K562 (cell line): ENCODE data around the gene PTX3. TPM values are rescaled to one million over a fixed set of nuclear protein-coding genes. Genes with fewer than 3 reads are reported as not detected.

Source experiments
- ATAC-seq: fragments of 200-7000 bp; cut with Tn5 transposase; 3 replicates; pipeline ENCODE4 v1.9.1; 2020; ENCODE audit warnings: moderate library complexity
- BruUV-seq: library from RNA; stranded (reverse); fragments of 400-500 nt; replicated peaks from 2 replicates; lab custom pipeline; 2021; lab: Mats Ljungman, UMichigan
- CTCF ChIA-PET: fragments of 300-600 bp; formaldehyde crosslinking; extraction: SDS; loops from one replicate; lab custom pipeline; 2021; ENCODE audit warnings: low intra/inter-chr PET ratio; lab: Yijun Ruan, JAX
- POLR2A ChIA-PET: fragments of 300-600, 350-650 bp; sonication (Branson Sonifier 250); formaldehyde crosslinking; extraction: SDS; loops from one replicate; lab custom pipeline; 2021; ENCODE audit warnings: antibody characterized with exemption, inconsistent platforms; lab: Yijun Ruan, JAX
- DNase-seq, 4 experiments: peaks; one replicate each; pipeline versions ENCODE4 v3.0.0 to v3.0.0-alpha.2; 2011 to 2018; ENCODE audit warnings: low spot score in 3 of 4, mixed read lengths in 3 of 4; ENCODE audit errors: extremely low read depth in 1 of 4
- FAIRE-seq: peaks from 2 replicates; lab custom pipeline; 2011; peaks lifted over from hg19 to GRCh38; lab: Jason Lieb, UNC
- H2AFZ ChIP-seq: 2 replicates; pipeline ENCODE4 v1.6.0; 2011; ENCODE audit warnings: low read depth, low read length, control low read depth, inconsistent platforms
- H3K27ac ChIP-seq: fragments of 200-600 bp; 3 replicates; pipeline ENCODE4 v1.8.0; 2011; ENCODE audit warnings: low read depth, mild to moderate bottlenecking, control low read depth, inconsistent platforms, low read length, moderate library complexity, mixed read lengths; ENCODE audit errors: extremely low read depth
- H3K27me3 ChIP-seq, 2 experiments: fragments of 300-600 bp in 1 of 2; 2 replicates in 1 of 2; 3 replicates in 1 of 2; pipeline versions ENCODE4 v1.6.0 to v1.8.0; 2011; ENCODE audit warnings: inconsistent platforms in 2 of 2, low read length in 2 of 2, mild to moderate bottlenecking in 1 of 2, mixed read lengths in 1 of 2, moderate library complexity in 1 of 2; ENCODE audit not compliant: control insufficient read depth in 2 of 2, insufficient read depth in 2 of 2
- H3K36me3 ChIP-seq: fragments of 300-600 bp; 3 replicates; pipeline ENCODE4 v1.8.0; 2011; ENCODE audit warnings: mild to moderate bottlenecking, low read length, inconsistent platforms; ENCODE audit not compliant: control insufficient read depth, insufficient read depth
- H3K4me1 ChIP-seq, 2 experiments: fragments of 200-600 bp in 1 of 2; replicated peaks in 1 of 2; 2 replicates in 1 of 2; 3 replicates in 1 of 2; pipeline versions ENCODE4 v1.5.1 to v1.8.0; 2011; ENCODE audit warnings: inconsistent platforms in 2 of 2, low read length in 2 of 2, mild to moderate bottlenecking in 1 of 2, mixed read lengths in 1 of 2, moderate library complexity in 1 of 2; ENCODE audit not compliant: control insufficient read depth in 2 of 2, insufficient read depth in 2 of 2
- H3K4me2 ChIP-seq: 2 replicates; pipeline ENCODE4 v1.6.1; 2011; ENCODE audit warnings: low read length, control low read depth, inconsistent platforms, mixed read lengths; ENCODE audit not compliant: insufficient read depth
- H3K4me3 ChIP-seq: fragments of 200-600 bp; sonication (generic), shearing (Covaris generic); 2 replicates; pipeline ENCODE4 v1.5.1; 2016; ENCODE audit warnings: control low read depth, inconsistent platforms
- H3K79me2 ChIP-seq: fragments of 200-600 bp; 3 replicates; pipeline ENCODE4 v1.8.0; 2011; ENCODE audit warnings: low read length, inconsistent platforms; ENCODE audit not compliant: control insufficient read depth, insufficient read depth
- H3K9ac ChIP-seq, 2 experiments: 2 replicates each; pipeline versions ENCODE4 v1.6.0 to v1.6.1; 2011; ENCODE audit warnings: low read depth in 2 of 2, low read length in 2 of 2, control low read depth in 1 of 2, inconsistent platforms in 1 of 2, mild to moderate bottlenecking in 1 of 2, mixed read lengths in 1 of 2; ENCODE audit not compliant: insufficient read depth in 1 of 2
- H3K9me1 ChIP-seq: one replicate; pipeline ENCODE4 v1.6.0; 2011; ENCODE audit warnings: inconsistent platforms, mild to moderate bottlenecking, low read length, moderate library complexity; ENCODE audit not compliant: control insufficient read depth, insufficient read depth
- H3K9me3 ChIP-seq: replicated peaks from 2 replicates; pipeline ENCODE4 v1.5.1; 2011; ENCODE audit warnings: low read depth, low read length, inconsistent platforms; ENCODE audit not compliant: control insufficient read depth, insufficient read depth
- H4K20me1 ChIP-seq: replicated peaks from 2 replicates; pipeline ENCODE4 v1.6.1; 2011; ENCODE audit warnings: low read length, inconsistent platforms, mixed read lengths; ENCODE audit not compliant: control insufficient read depth, insufficient read depth
- ETS2 ChIP-seq: IDR thresholded peaks from 2 replicates; pipeline ENCODE4 v1.6.1; 2016; ENCODE audit warnings: borderline replicate concordance, missing genetic modification characterization, mild to moderate bottlenecking, moderate library complexity, missing compliant biosample characterization; ENCODE audit not compliant: poor library complexity, severe bottlenecking
- JUND ChIP-seq, 2 experiments: IDR thresholded peaks; 2 replicates in 1 of 2; 3 replicates in 1 of 2; pipeline ENCODE4 v1.6.1; 2011; ENCODE audit warnings: borderline replicate concordance in 2 of 2, low read depth in 2 of 2, low read length in 2 of 2, improper control_type of control experiment in 1 of 2, missing biosample characterization in 1 of 2, missing genetic modification characterization in 1 of 2, missing genetic modification reagents in 1 of 2
- NBN ChIP-seq: fragments of 450-650 bp; IDR thresholded peaks from 2 replicates; pipeline ENCODE4 v1.6.1; 2016; ENCODE audit warnings: low read depth, mild to moderate bottlenecking
- PCBP1 ChIP-seq: fragments of 200-400 bp; formaldehyde crosslinking; IDR thresholded peaks from 2 replicates; pipeline ENCODE4 v1.6.1; 2018; ENCODE audit warnings: mild to moderate bottlenecking, low read depth, low read length; ENCODE audit not compliant: poor library complexity, severe bottlenecking
- POLR3A ChIP-seq: IDR thresholded peaks from 2 replicates; pipeline ENCODE4 v1.6.1; 2011; ENCODE audit warnings: borderline replicate concordance, mild to moderate bottlenecking, moderate library complexity; ENCODE audit not compliant: insufficient read length, insufficient read depth; ENCODE audit errors: extremely low read depth
- PTTG1 ChIP-seq: fragments of 450-650 bp; IDR thresholded peaks from 2 replicates; pipeline ENCODE4 v1.6.1; 2016; ENCODE audit warnings: low read depth, mild to moderate bottlenecking, missing genetic modification characterization, missing compliant biosample characterization
- RFX1 ChIP-seq: fragments of 450-650 bp; IDR thresholded peaks from 2 replicates; pipeline ENCODE4 v1.6.1; 2016; ENCODE audit warnings: mild to moderate bottlenecking, moderate library complexity
- ZFP30 ChIP-seq: fragments of 250-450 bp; sonication (Bioruptor Pico); IDR thresholded peaks from 2 replicates; pipeline ENCODE4 v1.8.0; 2022; ENCODE audit warnings: moderate library complexity, mild to moderate bottlenecking, inconsistent platforms, borderline replicate concordance
- ZNF76 ChIP-seq: fragments of 250-450 bp; sonication (Bioruptor Pico); IDR thresholded peaks from 2 replicates; pipeline ENCODE4 v1.4.0; 2020; ENCODE audit warnings: mild to moderate bottlenecking, moderate library complexity, borderline replicate concordance
- WGBS: fragments of 100-300 bp; shearing (Covaris generic); methylation state at CpG from one replicate; pipeline ENCODE4 v1.1.6; 2016; ENCODE audit warnings: low coverage, mixed read lengths; ENCODE audit not compliant: insufficient coverage; ENCODE audit errors: missing lambda C conversion rate; 5-methylcytosine and 5-hydroxymethylcytosine counted together
- in situ Hi-C: fragments of 300-500 bp; cut with MboI; formaldehyde crosslinking; loops from 4 replicates; pipeline ENCODE4 v1.15.0; 2018; ENCODE audit warnings: inconsistent platforms, mixed read lengths
- intact Hi-C: fragments of 100-400 bp; cut with micrococcal nuclease; formaldehyde crosslinking; loops from 2 replicates; pipeline ENCODE4 v1.14.2; 2022
- polyA plus RNA-seq, 8 experiments: library from polyadenylated mRNA; depleted of rRNA in 4 of 8; stranded (reverse) in 5 of 8; unstranded in 3 of 8; fragments of >200 nt; fragmentation: Nextera tagmentation in 2 of 8; fragmentation: Illumina TruSeq in 1 of 8; extraction: Ambion mirVana in 2 of 8; extraction: Trizol in 1 of 8; gene quantifications; 2 replicates each; pipeline versions ENCODE4 v1.2.1 to v1.2.3, GENCODE V29; 2011 to 2014; ENCODE audit warnings: inconsistent platforms in 1 of 8, missing spikeins in 1 of 8
- total RNA-seq, 7 experiments: library from RNA; depleted of rRNA in 6 of 7; stranded (reverse); fragments of >200 nt in 6 of 7; fragmentation: Illumina TruSeq in 2 of 7; extraction: Trizol in 2 of 7; gene quantifications; 2 replicates each; pipeline versions ENCODE4 v1.2.1 to v1.2.3, GENCODE V29; 2011 to 2021; ENCODE audit warnings: low replicate concordance in 1 of 7
- TF ChIP-seq, protein P1 (sequence below): fragments of 450-650 bp; formaldehyde crosslinking; IDR thresholded peaks from 2 replicates; pipeline ENCODE4 v1.4.0; 2020; ENCODE audit warnings: mild to moderate bottlenecking, mixed read lengths
- TF ChIP-seq, protein P2 (sequence below), 2 experiments: fragments of 450-650 bp; IDR thresholded peaks; 2 replicates each; pipeline ENCODE4 v1.6.1; 2016
- TF ChIP-seq, protein P3 (sequence below), 2 experiments: fragments of 150-350 bp in 1 of 2; IDR thresholded peaks; 2 replicates each; pipeline ENCODE4 v1.6.1; 2012 to 2016; ENCODE audit warnings: low read depth in 2 of 2, low read length in 2 of 2, mild to moderate bottlenecking in 1 of 2, moderate library complexity in 1 of 2
- TF ChIP-seq, protein P4 (sequence below): sonication (generic); formaldehyde crosslinking; IDR thresholded peaks from 2 replicates; pipeline ENCODE4 v1.8.0; 2022; ENCODE audit warnings: mild to moderate bottlenecking, missing genetic modification reagents

Gene PTX3
- total and polyA plus RNA-seq, 9 of the 15 experiments (the other 6 are each of a cell fraction or from before 2014, with no cell fraction given): 0.04 to 0.33 (median 0.15) TPM; not detected in 2

DNA sequence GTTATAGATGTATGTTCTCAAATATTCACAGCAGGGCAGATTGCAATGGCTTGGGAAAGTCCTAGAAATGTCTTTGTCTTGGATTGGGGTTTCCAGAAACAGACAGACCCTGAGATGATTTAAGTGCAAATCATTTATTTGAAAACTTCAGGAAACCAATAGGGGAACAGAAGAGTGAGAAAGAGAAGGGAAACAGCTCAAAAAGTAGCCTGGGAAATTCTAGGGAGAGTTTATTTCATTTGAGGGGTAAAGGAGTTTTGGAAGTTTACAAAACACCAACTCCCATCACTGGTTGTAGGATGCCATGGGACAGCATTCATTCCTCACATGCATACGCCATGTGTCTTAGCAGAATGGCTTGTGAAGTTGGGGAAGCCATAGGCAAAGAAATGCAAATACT is 32.3 kb upstream of the PTX3 start:
- DNase-seq (no peak), FAIRE-seq (no peak), ATAC-seq (no peak)
- Histone ChIP-seq H3K36me3 (no peaks in the 10 kb centered on the region), H3K4me3 (no peak overlapping the region), H3K27ac (no peak overlapping the region), H3K4me2 (no peak overlapping the region), H3K4me1 (no peaks in the 10 kb centered on the region), H3K9me3 (no peaks in the 10 kb centered on the region), H3K9ac (no peak overlapping the region), H3K9me1 (no peaks in the 10 kb centered on the region), H2AFZ (no peak overlapping the region), H3K27me3 (no peaks in the 10 kb centered on the region), H3K79me2 (no peaks in the 10 kb centered on the region), H4K20me1 (no peaks in the 10 kb centered on the region)
- CTCF ChIA-PET: no interaction called here
- 0% methylated on average over 1 of the region's 1 CpG for WGBS
- BruUV-seq: no TSS peak
- intact Hi-C loops: no loop called here
- in situ Hi-C loops: no loop called here
- POLR2A ChIA-PET: no interaction called here
- no peak for TF ChIP-seq ZNF76 (CRISPR knock-in tag)
- TF ChIP-seq, protein P1, sequence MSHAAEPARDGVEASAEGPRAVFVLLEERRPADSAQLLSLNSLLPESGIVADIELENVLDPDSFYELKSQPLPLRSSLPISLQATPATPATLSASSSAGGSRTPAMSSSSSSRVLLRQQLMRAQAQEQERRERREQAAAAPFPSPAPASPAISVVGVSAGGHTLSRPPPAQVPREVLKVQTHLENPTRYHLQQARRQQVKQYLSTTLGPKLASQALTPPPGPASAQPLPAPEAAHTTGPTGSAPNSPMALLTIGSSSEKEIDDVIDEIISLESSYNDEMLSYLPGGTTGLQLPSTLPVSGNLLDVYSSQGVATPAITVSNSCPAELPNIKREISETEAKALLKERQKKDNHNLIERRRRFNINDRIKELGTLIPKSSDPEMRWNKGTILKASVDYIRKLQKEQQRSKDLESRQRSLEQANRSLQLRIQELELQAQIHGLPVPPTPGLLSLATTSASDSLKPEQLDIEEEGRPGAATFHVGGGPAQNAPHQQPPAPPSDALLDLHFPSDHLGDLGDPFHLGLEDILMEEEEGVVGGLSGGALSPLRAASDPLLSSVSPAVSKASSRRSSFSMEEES (CRISPR knock-in tag): no peak
- TF ChIP-seq, protein P2, sequence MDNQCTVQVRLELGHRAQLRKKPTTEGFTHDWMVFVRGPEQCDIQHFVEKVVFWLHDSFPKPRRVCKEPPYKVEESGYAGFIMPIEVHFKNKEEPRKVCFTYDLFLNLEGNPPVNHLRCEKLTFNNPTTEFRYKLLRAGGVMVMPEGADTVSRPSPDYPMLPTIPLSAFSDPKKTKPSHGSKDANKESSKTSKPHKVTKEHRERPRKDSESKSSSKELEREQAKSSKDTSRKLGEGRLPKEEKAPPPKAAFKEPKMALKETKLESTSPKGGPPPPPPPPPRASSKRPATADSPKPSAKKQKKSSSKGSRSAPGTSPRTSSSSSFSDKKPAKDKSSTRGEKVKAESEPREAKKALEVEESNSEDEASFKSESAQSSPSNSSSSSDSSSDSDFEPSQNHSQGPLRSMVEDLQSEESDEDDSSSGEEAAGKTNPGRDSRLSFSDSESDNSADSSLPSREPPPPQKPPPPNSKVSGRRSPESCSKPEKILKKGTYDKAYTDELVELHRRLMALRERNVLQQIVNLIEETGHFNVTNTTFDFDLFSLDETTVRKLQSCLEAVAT (IDR thresholded peaks at IDR 0.05): no peak
- no peak for TF ChIP-seq JUND (IDR thresholded peaks at IDR 0.05; ENCODE audit: borderline replicate concordance, low read depth, low read length)
- TF ChIP-seq JUND (tag; IDR thresholded peaks at IDR 0.05; ENCODE audit: borderline replicate concordance, low read depth, low read length): no peak
- TF ChIP-seq POLR3A: no peak
- TF ChIP-seq ZFP30: no peak
- TF ChIP-seq ETS2 (tag): no peak
- TF ChIP-seq NBN: no peak
- no peak for TF ChIP-seq PTTG1 (tag)
- TF ChIP-seq RFX1: no peak
- TF ChIP-seq, protein P3, sequence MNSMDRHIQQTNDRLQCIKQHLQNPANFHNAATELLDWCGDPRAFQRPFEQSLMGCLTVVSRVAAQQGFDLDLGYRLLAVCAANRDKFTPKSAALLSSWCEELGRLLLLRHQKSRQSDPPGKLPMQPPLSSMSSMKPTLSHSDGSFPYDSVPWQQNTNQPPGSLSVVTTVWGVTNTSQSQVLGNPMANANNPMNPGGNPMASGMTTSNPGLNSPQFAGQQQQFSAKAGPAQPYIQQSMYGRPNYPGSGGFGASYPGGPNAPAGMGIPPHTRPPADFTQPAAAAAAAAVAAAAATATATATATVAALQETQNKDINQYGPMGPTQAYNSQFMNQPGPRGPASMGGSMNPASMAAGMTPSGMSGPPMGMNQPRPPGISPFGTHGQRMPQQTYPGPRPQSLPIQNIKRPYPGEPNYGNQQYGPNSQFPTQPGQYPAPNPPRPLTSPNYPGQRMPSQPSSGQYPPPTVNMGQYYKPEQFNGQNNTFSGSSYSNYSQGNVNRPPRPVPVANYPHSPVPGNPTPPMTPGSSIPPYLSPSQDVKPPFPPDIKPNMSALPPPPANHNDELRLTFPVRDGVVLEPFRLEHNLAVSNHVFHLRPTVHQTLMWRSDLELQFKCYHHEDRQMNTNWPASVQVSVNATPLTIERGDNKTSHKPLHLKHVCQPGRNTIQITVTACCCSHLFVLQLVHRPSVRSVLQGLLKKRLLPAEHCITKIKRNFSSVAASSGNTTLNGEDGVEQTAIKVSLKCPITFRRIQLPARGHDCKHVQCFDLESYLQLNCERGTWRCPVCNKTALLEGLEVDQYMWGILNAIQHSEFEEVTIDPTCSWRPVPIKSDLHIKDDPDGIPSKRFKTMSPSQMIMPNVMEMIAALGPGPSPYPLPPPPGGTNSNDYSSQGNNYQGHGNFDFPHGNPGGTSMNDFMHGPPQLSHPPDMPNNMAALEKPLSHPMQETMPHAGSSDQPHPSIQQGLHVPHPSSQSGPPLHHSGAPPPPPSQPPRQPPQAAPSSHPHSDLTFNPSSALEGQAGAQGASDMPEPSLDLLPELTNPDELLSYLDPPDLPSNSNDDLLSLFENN (IDR thresholded peaks at IDR 0.05; ENCODE audit: low read depth in 2 of 2, low read length in 2 of 2): no peak
- TF ChIP-seq PCBP1: no peak
- TF ChIP-seq, protein P4, sequence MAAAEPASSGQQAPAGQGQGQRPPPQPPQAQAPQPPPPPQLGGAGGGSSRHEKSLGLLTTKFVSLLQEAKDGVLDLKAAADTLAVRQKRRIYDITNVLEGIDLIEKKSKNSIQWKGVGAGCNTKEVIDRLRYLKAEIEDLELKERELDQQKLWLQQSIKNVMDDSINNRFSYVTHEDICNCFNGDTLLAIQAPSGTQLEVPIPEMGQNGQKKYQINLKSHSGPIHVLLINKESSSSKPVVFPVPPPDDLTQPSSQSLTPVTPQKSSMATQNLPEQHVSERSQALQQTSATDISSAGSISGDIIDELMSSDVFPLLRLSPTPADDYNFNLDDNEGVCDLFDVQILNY (CRISPR knock-in tag): no peak
